ENCODE measurements around the gene FAF1.

- TF ChIP-seq PKNOX1 (IDR thresholded peaks at IDR 0.05), result no peak
- TF ChIP-seq BHLHE40 (IDR thresholded peaks at IDR 0.05; ENCODE audit: borderline replicate concordance), result no peak
- TF ChIP-seq ZNF384 (IDR thresholded peaks at IDR 0.05), result no peak
- TF ChIP-seq FOXK2 (IDR thresholded peaks at IDR 0.05), result no peak
- TF ChIP-seq FOXM1 (IDR thresholded peaks at IDR 0.05; ENCODE audit: borderline replicate concordance), result no peak
Observed at GRCh38 chr1:50846224-50846839, 113.7 kb downstream of the FAF1 start.
